ENCODE data around the gene SERPINA6. TPM values are rescaled to one million over a fixed set of nuclear protein-coding genes. Genes with fewer than 3 reads are reported as not detected.

Gene SERPINA6
- total and polyA plus RNA-seq, 2 donors (not counting 1 experiment from before 2014, with no cell fraction given), result not detected

DNA sequence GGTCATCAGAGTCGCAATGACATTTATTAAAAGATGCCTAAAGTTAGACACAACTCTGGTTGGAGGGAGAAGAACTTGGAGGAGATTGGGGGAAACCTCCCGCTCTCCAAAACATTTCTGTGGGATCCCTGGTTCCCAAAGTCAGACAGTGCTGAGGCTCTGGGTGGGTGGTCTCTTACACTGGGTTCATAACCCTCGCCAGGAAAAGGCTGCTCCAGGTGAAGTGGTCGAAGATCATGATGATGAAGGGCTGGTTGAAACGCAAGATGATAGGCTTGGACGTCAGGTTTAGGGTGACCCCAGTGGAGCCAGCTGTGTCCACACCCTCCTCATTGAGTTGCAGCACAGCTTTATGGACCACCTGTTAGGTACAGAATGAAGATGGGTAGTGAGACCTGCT lies 18.9 kb downstream of the SERPINA6 start:
- POLR2A ChIA-PET, result no interaction called here
- intact Hi-C loops (cut with micrococcal nuclease), result no loop called here
- no peak for TF ChIP-seq EZH2 (IDR thresholded peaks at IDR 0.05; ENCODE audit: borderline replicate concordance, insufficient read depth, low read depth, low read length, poor library complexity, severe bottlenecking)
- TF ChIP-seq, protein P1, sequence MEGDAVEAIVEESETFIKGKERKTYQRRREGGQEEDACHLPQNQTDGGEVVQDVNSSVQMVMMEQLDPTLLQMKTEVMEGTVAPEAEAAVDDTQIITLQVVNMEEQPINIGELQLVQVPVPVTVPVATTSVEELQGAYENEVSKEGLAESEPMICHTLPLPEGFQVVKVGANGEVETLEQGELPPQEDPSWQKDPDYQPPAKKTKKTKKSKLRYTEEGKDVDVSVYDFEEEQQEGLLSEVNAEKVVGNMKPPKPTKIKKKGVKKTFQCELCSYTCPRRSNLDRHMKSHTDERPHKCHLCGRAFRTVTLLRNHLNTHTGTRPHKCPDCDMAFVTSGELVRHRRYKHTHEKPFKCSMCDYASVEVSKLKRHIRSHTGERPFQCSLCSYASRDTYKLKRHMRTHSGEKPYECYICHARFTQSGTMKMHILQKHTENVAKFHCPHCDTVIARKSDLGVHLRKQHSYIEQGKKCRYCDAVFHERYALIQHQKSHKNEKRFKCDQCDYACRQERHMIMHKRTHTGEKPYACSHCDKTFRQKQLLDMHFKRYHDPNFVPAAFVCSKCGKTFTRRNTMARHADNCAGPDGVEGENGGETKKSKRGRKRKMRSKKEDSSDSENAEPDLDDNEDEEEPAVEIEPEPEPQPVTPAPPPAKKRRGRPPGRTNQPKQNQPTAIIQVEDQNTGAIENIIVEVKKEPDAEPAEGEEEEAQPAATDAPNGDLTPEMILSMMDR (IDR thresholded peaks at IDR 0.05), result no peak
- Histone ChIP-seq H3K4me1 (ENCODE audit: control insufficient read depth in 2 of 2, insufficient read depth in 2 of 2, low read length in 2 of 2) (no peaks in the 10 kb centered on the region), H3K27ac (ENCODE audit: low read length in 2 of 2) (no peak overlapping the region), H2AFZ (ENCODE audit: insufficient read depth, low read depth, low read length, poor library complexity, severe bottlenecking) (no peak overlapping the region), H3K9me3 (ENCODE audit: control extremely low read depth in 1 of 3, control insufficient read depth in 2 of 3, insufficient read depth in 1 of 3, low read length in 2 of 3) (peaks cover 0 to 26% (median 11%) of the 10 kb centered on the region in 3 donors), H3K4me3 (ENCODE audit: control extremely low read depth in 1 of 5, extremely low read depth in 1 of 5, insufficient read depth in 1 of 5, low read depth in 2 of 5, low read length in 4 of 5) (no peak overlapping the region), H3K36me3 (replicated peaks in 1 of 2; ENCODE audit: control extremely low read depth in 1 of 2, control insufficient read depth in 1 of 2, extremely low read depth in 1 of 2, insufficient read depth in 2 of 2, low read length in 1 of 2) (no peaks in the 10 kb centered on the region), H3K4me2 (replicated peaks; ENCODE audit: low read depth, low read length, poor library complexity, severe bottlenecking) (no peak overlapping the region), H3K27me3 (replicated peaks in 1 of 4; ENCODE audit: control extremely low read depth in 1 of 4, control insufficient read depth in 3 of 4, insufficient read depth in 4 of 4, low read length in 3 of 4) (peaks cover 0 to 4% (median 0%) of the 10 kb centered on the region in 4 experiments), H4K20me1 (ENCODE audit: control insufficient read depth, insufficient read depth, low read length, poor library complexity, severe bottlenecking) (no peaks in the 10 kb centered on the region), H3K9ac (ENCODE audit: low read length) (no peak overlapping the region), H3K79me2 (ENCODE audit: control insufficient read depth, insufficient read depth, low read length) (no peaks in the 10 kb centered on the region)
- Mint-ChIP-seq H3K27me3 (peaks cover 4% of the 10 kb centered on the region), H3K4me3 (no peak overlapping the region), H3K9me3 (ENCODE audit: insufficient read depth) (peaks cover 11% of the 10 kb centered on the region), H3K4me1 (no peaks in the 10 kb centered on the region), H3K27ac (no peak overlapping the region)
- no peak for ATAC-seq (ENCODE audit: low read depth)
- WGBS (ENCODE audit: insufficient coverage), result 89% methylated on average over 4 of the region's 6 CpGs
- CTCF ChIA-PET, result no interaction called here
- DNase-seq, result no peak

DNA sequence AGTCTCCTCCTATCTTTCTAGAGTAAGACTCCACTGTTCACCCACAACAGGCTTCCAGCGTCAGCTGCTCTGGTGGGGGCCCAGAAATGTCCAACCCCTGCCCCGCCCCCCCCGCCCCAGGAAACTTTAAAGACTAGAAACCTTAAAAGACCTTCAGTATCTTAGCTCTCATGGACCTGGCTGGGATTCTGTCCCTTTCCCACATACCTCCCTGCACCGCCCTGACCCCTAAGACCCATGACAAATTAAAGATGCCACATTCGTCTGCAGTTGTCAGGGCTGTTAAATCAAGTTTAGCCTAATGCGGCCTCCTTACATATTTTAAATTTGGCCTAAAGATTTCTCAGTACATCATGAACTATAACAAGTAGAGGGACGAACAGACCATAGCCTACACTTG lies 20.0 kb downstream of the SERPINA6 start:
- Mint-ChIP-seq H3K4me3 (no peak overlapping the region), H3K27me3 (peaks cover 4% of the 10 kb centered on the region), H3K4me1 (no peaks in the 10 kb centered on the region), H3K9me3 (ENCODE audit: insufficient read depth) (peaks cover 7% of the 10 kb centered on the region), H3K27ac (no peak overlapping the region)
- Histone ChIP-seq H4K20me1 (ENCODE audit: control insufficient read depth, insufficient read depth, low read length, poor library complexity, severe bottlenecking) (no peaks in the 10 kb centered on the region), H3K36me3 (replicated peaks in 1 of 2; ENCODE audit: control extremely low read depth in 1 of 2, control insufficient read depth in 1 of 2, extremely low read depth in 1 of 2, insufficient read depth in 2 of 2, low read length in 1 of 2) (no peaks in the 10 kb centered on the region), H3K4me3 (ENCODE audit: control extremely low read depth in 1 of 5, extremely low read depth in 1 of 5, insufficient read depth in 1 of 5, low read depth in 2 of 5, low read length in 4 of 5) (no peak overlapping the region), H2AFZ (ENCODE audit: insufficient read depth, low read depth, low read length, poor library complexity, severe bottlenecking) (no peak overlapping the region), H3K9me3 (ENCODE audit: control extremely low read depth in 1 of 3, control insufficient read depth in 2 of 3, insufficient read depth in 1 of 3, low read length in 2 of 3) (peaks cover 0 to 21% (median 8%) of the 10 kb centered on the region in 3 donors), H3K9ac (ENCODE audit: low read length) (no peak overlapping the region), H3K27ac (ENCODE audit: low read length in 2 of 2) (no peak overlapping the region), H3K79me2 (ENCODE audit: control insufficient read depth, insufficient read depth, low read length) (no peaks in the 10 kb centered on the region), H3K27me3 (replicated peaks in 1 of 4; ENCODE audit: control extremely low read depth in 1 of 4, control insufficient read depth in 3 of 4, insufficient read depth in 4 of 4, low read length in 3 of 4) (no peaks in the 10 kb centered on the region), H3K4me2 (replicated peaks; ENCODE audit: low read depth, low read length, poor library complexity, severe bottlenecking) (no peak overlapping the region), H3K4me1 (ENCODE audit: control insufficient read depth in 2 of 2, insufficient read depth in 2 of 2, low read length in 2 of 2) (no peaks in the 10 kb centered on the region)
- ATAC-seq (ENCODE audit: low read depth) (no peak), DNase-seq (no peak)
- intact Hi-C loops (cut with micrococcal nuclease), result no loop called here
- ChIA-PET CTCF (no interaction called here), POLR2A (no interaction called here)
- TF ChIP-seq, protein P1 (IDR thresholded peaks at IDR 0.05), result no peak
- no peak for TF ChIP-seq EZH2 (IDR thresholded peaks at IDR 0.05; ENCODE audit: borderline replicate concordance, insufficient read depth, low read depth, low read length, poor library complexity, severe bottlenecking)
- 92% methylated on average over 4 of the region's 7 CpGs for WGBS (ENCODE audit: insufficient coverage)

Data from B cell (primary cell).